ENCODE data around the gene NRP2. TPM values are rescaled to one million over a fixed set of nuclear protein-coding genes. Genes with fewer than 3 reads are reported as not detected.

The NRP2 gene
- total RNA-seq, 4 donors from 2014 or later = 1.6 to 4.1 (median 2.2) TPM

DNA sequence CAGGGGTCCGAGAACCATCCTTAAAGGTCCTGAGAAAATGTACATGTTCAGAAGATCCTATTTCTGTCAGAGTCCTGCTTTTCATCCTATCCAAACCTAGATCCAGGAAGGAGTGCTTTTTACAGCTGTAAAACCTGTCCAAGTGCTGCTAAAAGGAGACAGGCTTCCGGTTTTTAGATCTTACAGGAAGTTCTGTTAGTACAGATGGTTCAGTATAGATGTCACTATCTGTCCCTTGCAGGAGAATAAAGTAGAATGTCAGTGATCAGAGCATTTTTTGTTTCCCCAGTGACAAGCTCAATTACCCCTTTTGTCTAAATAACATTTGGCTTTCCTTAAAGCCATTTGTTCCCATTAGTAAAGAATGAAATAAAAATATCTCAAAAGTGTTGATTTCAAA is 98.3 kb downstream of the NRP2 start:
- Histone ChIP-seq H3K27ac (no peak overlapping the region), H3K4me1 (no peaks in the 10 kb centered on the region), H3K36me3 (no peaks in the 10 kb centered on the region), H3K4me3 (no peak overlapping the region), H3K27me3 (no peaks in the 10 kb centered on the region), H3K9me3 (no peaks in the 10 kb centered on the region)
- intact Hi-C loops (cut with DNase I; ENCODE audit: low total_unique reads) = no loop called here
- no peak for DNase-seq
- no peak for ATAC-seq
- TF ChIP-seq POLR2A (IDR thresholded peaks at IDR 0.05) = no peak
- no peak for TF ChIP-seq CTCF (IDR thresholded peaks at IDR 0.05 in 4 of 5, conservative IDR thresholded peaks at IDR 0.05 in 1 of 5)
- in situ Hi-C loops (cut with MboI; ENCODE audit: low sequenced_read_pairs in 4 of 4) = loop anchor here in 1 of 4 donors (25.0 kb wide), 1 partner anchor 107 kb away; no protein-coding TSS in a partner anchor

DNA sequence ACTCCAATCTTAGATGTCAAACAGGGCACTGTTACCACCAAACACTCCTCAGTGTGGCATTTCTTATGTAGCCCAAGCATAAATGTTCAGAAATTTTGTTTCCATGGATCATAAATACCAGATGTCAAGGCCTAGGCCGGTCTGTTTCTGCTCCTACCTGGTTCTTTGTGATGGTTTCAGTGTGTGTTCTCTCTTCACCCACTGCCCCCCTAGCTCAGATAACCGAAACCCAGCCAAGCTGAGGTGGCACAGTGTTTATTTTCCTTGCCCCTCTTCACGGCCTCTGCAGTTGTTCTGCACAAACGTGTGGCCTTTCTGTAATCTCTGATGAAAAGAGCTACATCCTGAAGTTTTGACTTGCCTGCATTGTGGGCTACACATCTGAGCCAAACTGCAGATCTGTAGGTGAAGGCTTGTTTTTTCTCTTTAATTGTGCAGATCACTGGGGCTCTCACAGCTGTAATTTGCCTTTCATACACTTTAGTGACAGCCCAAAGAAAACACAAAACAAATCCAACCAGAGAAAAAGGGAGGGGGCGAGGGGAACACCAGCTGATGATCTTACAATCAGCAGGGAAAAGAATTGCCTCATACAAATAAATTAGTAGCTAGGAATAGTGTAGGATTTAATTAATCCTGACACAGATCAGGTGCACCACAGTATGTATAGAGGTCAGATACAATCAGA is 99.1 kb downstream of the NRP2 start:
- TF ChIP-seq POLR2A (IDR thresholded peaks at IDR 0.05) (no peak), CTCF (IDR thresholded peaks at IDR 0.05 in 4 of 5, conservative IDR thresholded peaks at IDR 0.05 in 1 of 5) (no peak)
- intact Hi-C loops (cut with DNase I; ENCODE audit: low total_unique reads) = no loop called here
- DNase-seq (no peak), ATAC-seq (no peak)
- in situ Hi-C loops (cut with MboI; ENCODE audit: low sequenced_read_pairs in 4 of 4) = loop anchor here in 1 of 4 donors (25.0 kb wide), 1 partner anchor 106 kb away; no protein-coding TSS in a partner anchor
- Histone ChIP-seq H3K9me3 (no peaks in the 10 kb centered on the region), H3K27ac (no peak overlapping the region), H3K27me3 (no peaks in the 10 kb centered on the region), H3K36me3 (no peaks in the 10 kb centered on the region), H3K4me1 (no peaks in the 10 kb centered on the region), H3K4me3 (no peak overlapping the region)

DNA sequence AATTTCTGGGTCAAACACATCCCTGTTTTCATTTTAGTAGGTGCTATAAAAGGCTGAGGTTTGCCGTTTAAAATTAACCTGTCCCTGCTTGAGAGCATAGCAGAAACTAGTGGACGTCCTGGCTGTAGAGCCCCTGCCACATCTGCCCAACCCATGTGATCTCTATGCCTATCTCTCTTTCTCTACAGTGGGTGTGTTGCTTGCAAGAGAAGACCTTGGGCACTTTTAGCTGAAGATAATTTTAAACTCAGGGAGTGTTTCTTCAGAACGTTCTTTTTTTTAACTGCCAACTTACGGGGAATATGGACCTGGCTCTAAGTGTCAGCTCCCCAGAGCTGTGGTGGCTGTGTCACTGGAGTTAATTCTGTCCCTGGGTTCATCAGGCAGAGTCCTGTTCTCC is 100.6 kb downstream of the NRP2 start:
- in situ Hi-C loops (cut with MboI; ENCODE audit: low sequenced_read_pairs in 4 of 4) = loop anchor here in 1 of 4 donors (25.0 kb wide), 1 partner anchor 104 kb away; no protein-coding TSS in a partner anchor
- H3K27ac ChIP-seq = no peak overlapping the region
- ATAC-seq = no peak

GRCh38 chr2:205783872-205784499 is 101.7 kb downstream of the NRP2 start:
- intact Hi-C loops (cut with DNase I; ENCODE audit: low total_unique reads) (no loop called here), in situ Hi-C loops (cut with MboI; ENCODE audit: low sequenced_read_pairs in 4 of 4) (loop anchor here in 1 of 4 donors (25.0 kb wide), 1 partner anchor 103 kb away; no protein-coding TSS in a partner anchor)
- Histone ChIP-seq H3K27me3 (no peaks in the 10 kb centered on the region), H3K27ac (no peak overlapping the region), H3K4me1 (no peaks in the 10 kb centered on the region), H3K36me3 (no peaks in the 10 kb centered on the region), H3K4me3 (no peak overlapping the region), H3K9me3 (no peaks in the 10 kb centered on the region)
- DNase-seq (no peak), ATAC-seq (no peak)
- TF ChIP-seq CTCF (IDR thresholded peaks at IDR 0.05 in 4 of 5, conservative IDR thresholded peaks at IDR 0.05 in 1 of 5) = no peak
- TF ChIP-seq POLR2A (IDR thresholded peaks at IDR 0.05) = no peak

More for the DNA sequence above, 100.6 kb downstream of the NRP2 start:
- TF ChIP-seq CTCF (IDR thresholded peaks at IDR 0.05 in 4 of 5, conservative IDR thresholded peaks at IDR 0.05 in 1 of 5) (no peak), POLR2A (IDR thresholded peaks at IDR 0.05) (no peak)
- no peaks in the 10 kb centered on the region for H3K27me3 ChIP-seq
- intact Hi-C loops (cut with DNase I; ENCODE audit: low total_unique reads) = no loop called here
- H3K9me3 ChIP-seq = no peaks in the 10 kb centered on the region
- no peak for DNase-seq
- H3K4me1 ChIP-seq = no peaks in the 10 kb centered on the region
- H3K36me3 ChIP-seq = no peaks in the 10 kb centered on the region
- no peak overlapping the region for H3K4me3 ChIP-seq

Data from gastrocnemius medialis (tissue), 4 donors.